ENCODE results near the gene CPSF4L. TPM values are rescaled to one million over a fixed set of nuclear protein-coding genes. Genes with fewer than 3 reads are reported as not detected.

The CPSF4L gene
- total RNA-seq, 4 donors from 2014 or later = not detected

DNA sequence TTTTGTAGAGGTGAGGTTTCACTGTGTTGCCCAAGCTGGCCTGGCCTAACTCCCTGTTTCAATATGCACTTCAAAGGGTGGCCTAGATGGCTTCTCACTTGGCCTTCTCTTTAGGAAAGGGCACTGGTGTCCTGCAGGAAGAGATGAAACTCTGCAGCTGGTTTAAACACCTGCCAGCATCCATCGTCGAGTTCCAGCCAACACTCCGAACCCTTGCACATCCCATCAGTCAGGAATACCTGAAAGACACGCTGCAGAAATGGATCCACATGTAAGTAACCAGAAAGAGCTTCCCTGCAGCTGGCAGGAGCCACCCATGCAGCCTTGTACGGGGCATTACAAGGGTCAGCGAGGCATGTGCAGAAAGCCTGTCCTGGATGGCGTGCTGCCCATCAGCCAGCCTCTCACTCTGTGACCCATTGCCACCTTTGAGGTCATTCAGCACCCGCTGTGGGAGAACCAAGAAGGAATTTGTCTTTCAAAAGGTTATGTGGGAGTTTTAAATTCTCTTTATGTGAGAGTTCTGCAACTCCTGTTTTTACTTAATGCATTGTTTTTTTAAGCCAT lies 61.8 kb downstream of the CPSF4L start:
- TF ChIP-seq, protein P1, sequence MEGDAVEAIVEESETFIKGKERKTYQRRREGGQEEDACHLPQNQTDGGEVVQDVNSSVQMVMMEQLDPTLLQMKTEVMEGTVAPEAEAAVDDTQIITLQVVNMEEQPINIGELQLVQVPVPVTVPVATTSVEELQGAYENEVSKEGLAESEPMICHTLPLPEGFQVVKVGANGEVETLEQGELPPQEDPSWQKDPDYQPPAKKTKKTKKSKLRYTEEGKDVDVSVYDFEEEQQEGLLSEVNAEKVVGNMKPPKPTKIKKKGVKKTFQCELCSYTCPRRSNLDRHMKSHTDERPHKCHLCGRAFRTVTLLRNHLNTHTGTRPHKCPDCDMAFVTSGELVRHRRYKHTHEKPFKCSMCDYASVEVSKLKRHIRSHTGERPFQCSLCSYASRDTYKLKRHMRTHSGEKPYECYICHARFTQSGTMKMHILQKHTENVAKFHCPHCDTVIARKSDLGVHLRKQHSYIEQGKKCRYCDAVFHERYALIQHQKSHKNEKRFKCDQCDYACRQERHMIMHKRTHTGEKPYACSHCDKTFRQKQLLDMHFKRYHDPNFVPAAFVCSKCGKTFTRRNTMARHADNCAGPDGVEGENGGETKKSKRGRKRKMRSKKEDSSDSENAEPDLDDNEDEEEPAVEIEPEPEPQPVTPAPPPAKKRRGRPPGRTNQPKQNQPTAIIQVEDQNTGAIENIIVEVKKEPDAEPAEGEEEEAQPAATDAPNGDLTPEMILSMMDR (IDR thresholded peaks at IDR 0.05) = no peak
- TF ChIP-seq EP300 (IDR thresholded peaks at IDR 0.05) = no peak
- no peak for TF ChIP-seq POLR2A (IDR thresholded peaks at IDR 0.05)
- H3K27ac ChIP-seq = no peak overlapping the region
- no peak overlapping the region for H3K4me3 ChIP-seq
- WGBS, 2 donors = 87 to 91% methylated on average over 8 of the region's 8 CpGs
- peaks cover 0 to 90% (median 47%) of the 10 kb centered on the region in 3 donors for H3K36me3 ChIP-seq
- H3K9me3 ChIP-seq = no peaks in the 10 kb centered on the region
- H3K4me1 ChIP-seq = peaks cover 0 to 23% (median 1%) of the 10 kb centered on the region in 4 donors
- no peaks in the 10 kb centered on the region for H3K27me3 ChIP-seq
- no peak for DNase-seq (ENCODE audit: low spot score in 2 of 2)

DNA sequence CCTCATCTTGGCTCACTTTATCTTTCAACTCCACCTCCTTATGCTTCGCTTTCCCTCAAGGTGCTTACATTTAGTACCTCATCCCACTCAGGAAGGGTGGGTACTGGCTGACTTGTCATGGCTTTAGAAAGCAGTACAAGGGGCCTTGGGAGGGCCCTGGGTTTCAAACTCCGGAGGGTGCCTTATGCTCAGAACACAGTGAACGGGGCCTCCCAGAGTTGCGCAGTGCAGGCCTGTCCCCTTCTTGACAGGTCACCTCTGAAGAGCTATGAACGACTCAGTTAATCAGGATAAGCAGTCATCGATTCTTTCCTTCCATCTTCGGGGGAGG lies 62.8 kb downstream of the CPSF4L start:
- Histone ChIP-seq H3K36me3 (peaks cover 0 to 81% (median 47%) of the 10 kb centered on the region in 3 donors), H3K27ac (no peak overlapping the region), H3K4me3 (no peak overlapping the region), H3K27me3 (no peaks in the 10 kb centered on the region), H3K4me1 (peaks cover 0 to 30% (median 7%) of the 10 kb centered on the region in 4 donors), H3K9me3 (no peaks in the 10 kb centered on the region)
- WGBS, 2 donors = 92 to 96% methylated on average over 7 of the region's 7 CpGs
- TF ChIP-seq POLR2A (IDR thresholded peaks at IDR 0.05) (no peak), EP300 (IDR thresholded peaks at IDR 0.05) (no peak)
- TF ChIP-seq, protein P1 (IDR thresholded peaks at IDR 0.05) = no peak
- no peak for DNase-seq (ENCODE audit: low spot score in 2 of 2)

Other genes with a start within 250 kb of the CPSF4L start
- gene SLC39A11, start 169.2 kb downstream of the CPSF4L start, total RNA-seq = 10 to 100 TPM; 19.9 to 48.4 (median 37.5) TPM
- gene SSTR2, start 96.9 kb downstream of the CPSF4L start, total RNA-seq = 1 to 10 TPM; 1.5 to 2.4 (median 1.9) TPM
- 10 to 100 TPM; 23.6 to 46.2 (median 28.6) TPM for gene COG1, start 68.8 kb downstream of the CPSF4L start, total RNA-seq
- gene CDC42EP4, start 50.1 kb upstream of the CPSF4L start, total RNA-seq = 100 to 1,000 TPM in 3 of 4 donors, 10 to 100 TPM in 1; 93.3 to 121 (median 117) TPM

All from tibial nerve (tissue), 4 donors.